HCT116 (cell line): ENCODE data around the gene CYSTM1. TPM values are rescaled to one million over a fixed set of nuclear protein-coding genes. Genes with fewer than 3 reads are reported as not detected.

Experiments
- ATAC-seq: fragments of 200-7000 bp; cut with Tn5 transposase; 2 replicates; pipeline ENCODE4 v1.9.1; 2020; ENCODE audit warnings: mild to moderate bottlenecking, moderate library complexity
- BruUV-seq: library from RNA; stranded (reverse); fragments of 400-500 nt; replicated peaks from 2 replicates; lab custom pipeline; 2021; lab: Mats Ljungman, UMichigan
- CTCF ChIA-PET: fragments of 300-600 bp; sonication (Branson Sonifier 250); formaldehyde crosslinking; loops from one replicate; lab custom pipeline; 2021; ENCODE audit warnings: antibody characterized with exemption; lab: Charles Lee
- POLR2A ChIA-PET: fragments of 300-600, 350-600 bp; sonication (Branson Sonifier 250); formaldehyde crosslinking; loops from one replicate; lab custom pipeline; 2021; ENCODE audit warnings: antibody characterized with exemption; lab: Charles Lee
- RAD21 ChIA-PET, 2 experiments: fragments of 300-600 bp; sonication (Branson Sonifier 250); formaldehyde crosslinking; loops; one replicate each; lab custom pipeline; 2023; ENCODE audit warnings: low total read pairs in 2 of 2; ENCODE audit not compliant: uncharacterized antibody in 2 of 2, unreplicated experiment in 2 of 2, low non-redundant PET in 1 of 2; lab: Charles Lee
- DNase-seq: peaks from one replicate; pipeline ENCODE4 v3.0.0-alpha.2; 2010; ENCODE audit warnings: low read depth, low spot score
- H2AFZ ChIP-seq: fragments of 200-600 bp; shearing (Covaris generic), sonication (generic); 2 replicates; pipeline ENCODE4 v1.6.1; 2017; ENCODE audit warnings: low read depth, mixed run types, mixed read lengths, antibody characterized with exemption, low read length; ENCODE audit not compliant: poor library complexity, severe bottlenecking
- H3K27ac ChIP-seq: 2 replicates; pipeline ENCODE4 v1.5.1; 2012; ENCODE audit warnings: low read depth, low read length
- H3K27me3 ChIP-seq: fragments of 200-600 bp; sonication (generic); 2 replicates; pipeline ENCODE4 v1.6.1; 2016; ENCODE audit warnings: mixed run types, low read length, mixed read lengths; ENCODE audit not compliant: insufficient read depth
- H3K36me3 ChIP-seq, 2 experiments: fragments of 200-500 bp in 1 of 2; fragments of 200-600 bp in 1 of 2; sonication (Bioruptor generic) in 1 of 2; sonication (generic) in 1 of 2; 2 replicates each; pipeline versions ENCODE4 v1.5.1 to v1.6.1; 2014 to 2016; ENCODE audit warnings: low read length in 2 of 2, inconsistent platforms in 1 of 2, mixed read lengths in 1 of 2, mixed run types in 1 of 2; ENCODE audit not compliant: insufficient read depth in 2 of 2, control insufficient read depth in 1 of 2
- H3K4me1 ChIP-seq, 2 experiments: fragments of 200-600 bp in 1 of 2; sonication (generic) in 1 of 2; 2 replicates each; pipeline versions ENCODE4 v1.5.1 to v1.6.1; 2012 to 2017; ENCODE audit warnings: low read length in 2 of 2, inconsistent platforms in 1 of 2, mild to moderate bottlenecking in 1 of 2, mixed read lengths in 1 of 2, mixed run types in 1 of 2, moderate library complexity in 1 of 2; ENCODE audit not compliant: insufficient read depth in 2 of 2, control insufficient read depth in 1 of 2
- H3K4me2 ChIP-seq: fragments of 200-600 bp; sonication (generic); 2 replicates; pipeline ENCODE4 v1.6.1; 2017; ENCODE audit warnings: mixed run types, low read length, mixed read lengths
- H3K4me3 ChIP-seq, 2 experiments: fragments of 200-600 bp in 1 of 2; sonication (generic) in 1 of 2; replicated peaks in 1 of 2; 2 replicates each; pipeline ENCODE4 v1.5.1; 2011 to 2016; ENCODE audit warnings: low read length in 2 of 2, control low read depth in 1 of 2, low read depth in 1 of 2, mild to moderate bottlenecking in 1 of 2, mixed read lengths in 1 of 2, mixed run types in 1 of 2
- H3K79me2 ChIP-seq: fragments of 200-600 bp; sonication (generic); 2 replicates; pipeline ENCODE4 v1.6.1; 2017; ENCODE audit warnings: mild to moderate bottlenecking, mixed run types, low read length, moderate library complexity, mixed read lengths; ENCODE audit not compliant: insufficient read depth
- H3K9ac ChIP-seq: fragments of 200-600 bp; sonication (generic); 2 replicates; pipeline ENCODE4 v1.6.1; 2016; ENCODE audit warnings: low read length, mixed read lengths
- H3K9me2 ChIP-seq: fragments of 200-600 bp; sonication (generic), shearing (Covaris generic); 2 replicates; pipeline ENCODE4 v1.6.1; 2017; ENCODE audit warnings: mixed run types, mild to moderate bottlenecking, moderate library complexity; ENCODE audit not compliant: insufficient read depth
- H3K9me3 ChIP-seq, 2 experiments: fragments of 200-500 bp in 1 of 2; fragments of 200-600 bp in 1 of 2; sonication (Bioruptor generic) in 1 of 2; sonication (generic) in 1 of 2; 2 replicates each; pipeline ENCODE4 v1.6.1; 2014 to 2017; ENCODE audit warnings: low read length in 2 of 2, mixed read lengths in 2 of 2, inconsistent platforms in 1 of 2, low read depth in 1 of 2, mild to moderate bottlenecking in 1 of 2, mixed run types in 1 of 2, moderate library complexity in 1 of 2; ENCODE audit not compliant: control insufficient read depth in 1 of 2, insufficient read depth in 1 of 2
- H4K20me1 ChIP-seq: fragments of 200-600 bp; sonication (generic), shearing (Covaris generic); 2 replicates; pipeline ENCODE4 v1.6.1; 2017; ENCODE audit warnings: mixed run types, mild to moderate bottlenecking, moderate library complexity; ENCODE audit not compliant: insufficient read depth
- CEBPB ChIP-seq: IDR thresholded peaks from 2 replicates; pipeline ENCODE4 v1.6.1; 2012; ENCODE audit warnings: low read depth
- FOSL1 ChIP-seq: IDR thresholded peaks from 2 replicates; pipeline ENCODE4 v1.6.1; 2012; ENCODE audit warnings: low read depth
- POLR2AphosphoS5 ChIP-seq: IDR thresholded peaks from 2 replicates; pipeline ENCODE4 v1.6.1; 2011; ENCODE audit warnings: mild to moderate bottlenecking, low read depth, low read length, moderate library complexity
- RAD21 ChIP-seq: IDR thresholded peaks from 2 replicates; pipeline ENCODE4 v1.6.1; 2012; ENCODE audit warnings: low read depth, mild to moderate bottlenecking
- SIN3A ChIP-seq: IDR thresholded peaks from 2 replicates; pipeline ENCODE4 v1.6.1; 2012; ENCODE audit warnings: low read depth
- SP1 ChIP-seq: IDR thresholded peaks from 2 replicates; pipeline ENCODE4 v1.6.1; 2012; ENCODE audit warnings: low read depth
- SRF ChIP-seq: IDR thresholded peaks from 2 replicates; pipeline ENCODE4 v1.6.1; 2012; ENCODE audit warnings: low read depth
- TCF7L2 ChIP-seq: IDR thresholded peaks from 2 replicates; pipeline ENCODE4 v1.7.0; 2011; ENCODE audit warnings: borderline replicate concordance, inconsistent platforms; ENCODE audit not compliant: insufficient read depth, insufficient read length; ENCODE audit errors: extremely low read depth
- YY1 ChIP-seq: IDR thresholded peaks from 2 replicates; pipeline ENCODE4 v1.6.1; 2011; ENCODE audit warnings: low read length, low read depth, moderate library complexity, mild to moderate bottlenecking; ENCODE audit not compliant: insufficient replicate concordance; ENCODE audit errors: extremely low read depth
- intact Hi-C: fragments of 100-400 bp; cut with micrococcal nuclease; formaldehyde crosslinking; loops from 2 replicates; pipeline ENCODE4 v1.10.0; 2022
- total RNA-seq: library from RNA; stranded (reverse); gene quantifications from one replicate; pipeline ENCODE4 v1.2.1, GENCODE V29; 2021; ENCODE audit not compliant: unreplicated experiment
- TF ChIP-seq, protein P1 (sequence below): IDR thresholded peaks from 2 replicates; pipeline ENCODE4 v1.6.1; 2012
- TF ChIP-seq, protein P2 (sequence below), 3 experiments: fragments of 200-600 bp in 1 of 3; sonication (generic) in 1 of 3; IDR thresholded peaks in 2 of 3; conservative IDR thresholded peaks in 1 of 3; 2 replicates each; pipeline ENCODE4 v1.5.1; 2012 to 2017; ENCODE audit warnings: low read depth in 2 of 3, low read length in 2 of 3, antibody characterized with exemption in 1 of 3, borderline replicate concordance in 1 of 3, control low read depth in 1 of 3, mild to moderate bottlenecking in 1 of 3, mixed read lengths in 1 of 3, mixed run types in 1 of 3, moderate library complexity in 1 of 3; ENCODE audit not compliant: insufficient read depth in 1 of 3
- TF ChIP-seq, protein P3 (sequence below): IDR thresholded peaks from 2 replicates; pipeline ENCODE4 v1.6.1; 2011; ENCODE audit warnings: mild to moderate bottlenecking, low read length, moderate library complexity; ENCODE audit not compliant: insufficient replicate concordance; ENCODE audit errors: extremely low read depth

CYSTM1 gene
- total RNA-seq, 1 experiment from 2014 or later, result 56.0 TPM

DNA sequence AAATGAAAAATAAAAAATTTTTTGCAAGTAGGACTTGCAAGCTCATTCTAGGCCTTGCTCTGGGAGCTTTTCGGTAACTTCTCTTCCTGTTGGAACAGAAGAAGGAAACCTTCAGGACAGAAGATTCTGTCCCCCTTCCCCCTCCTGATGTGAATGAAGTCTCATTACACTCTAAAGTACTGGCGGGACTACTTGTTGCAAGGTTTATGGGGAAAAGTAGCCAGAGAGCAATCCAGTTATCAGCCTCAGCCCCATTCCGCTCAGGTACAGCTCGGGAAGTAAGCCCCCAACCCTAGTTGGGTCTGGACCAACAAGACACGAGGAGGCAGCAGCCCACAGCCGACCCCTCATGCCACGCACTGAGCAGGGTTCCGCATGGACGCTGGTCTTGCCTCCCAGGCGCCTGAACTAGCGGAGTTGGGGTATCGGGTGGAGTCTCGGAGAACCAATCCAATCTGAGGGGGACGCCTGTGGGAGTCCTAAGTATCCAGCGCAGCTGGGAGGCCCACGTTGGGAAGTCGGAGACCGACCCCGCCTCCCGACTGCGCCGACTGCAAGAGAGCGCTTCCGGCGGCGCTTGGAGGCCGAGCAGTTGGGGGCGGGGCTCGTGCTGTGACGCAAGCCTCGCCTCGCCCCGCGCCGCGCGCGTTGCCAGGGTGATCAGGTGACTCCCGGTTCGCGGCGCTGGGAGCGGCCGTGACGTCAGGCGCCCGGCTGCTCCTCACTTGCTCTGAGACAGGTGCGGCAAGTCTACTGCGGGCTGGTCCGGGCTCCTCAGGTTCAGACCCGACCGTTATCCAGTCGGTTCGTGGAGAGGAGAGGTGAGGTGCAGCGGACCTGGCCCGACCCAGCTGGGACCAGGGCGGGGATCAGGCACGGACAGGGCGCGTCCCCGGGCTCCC, at the start of gene CYSTM1 (continued):
- TF ChIP-seq YY1 (peak; percentile 27), POLR2AphosphoS5 (peak; percentile 98), RAD21 (0 out of 2 replicates have a peak, but pooled peaks have one; percentile 28), SIN3A (peak; percentile 91), SP1 (peak; percentile 70), CEBPB (peak; percentile 86), TCF7L2 (peak; percentile 45)

DNA sequence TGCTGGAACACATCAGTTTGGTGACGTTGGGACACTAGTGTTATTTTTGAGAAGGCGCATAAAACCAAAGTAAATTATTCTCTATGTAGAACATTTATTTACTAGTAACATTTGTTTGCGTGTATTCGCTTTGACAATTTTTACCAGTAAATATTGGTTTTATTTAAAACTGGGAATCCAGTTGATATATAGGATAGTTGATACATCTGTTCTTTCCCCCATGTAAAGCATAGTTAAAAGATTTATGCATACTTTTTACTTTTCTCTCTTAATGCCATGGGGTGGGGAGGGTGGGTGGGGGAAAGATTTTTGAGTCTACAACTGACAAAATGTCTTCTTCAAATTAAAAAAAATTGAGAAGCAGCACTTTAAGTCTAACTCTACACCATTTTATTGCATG, 49.4 kb upstream of the CYSTM1 start, which contains the start of gene IGIP:
TSS of gene IGIP (plus strand) at position 301 of the 400 bp plus-strand sequence. CDS start 2,540 bp downstream, outside the sequence.
- peaks cover 11% of the 10 kb centered on the region; the same call in 1 of the 2 replicates for H3K79me2 ChIP-seq
- no peaks in the 10 kb centered on the region for H3K36me3 ChIP-seq
- no peaks in the 10 kb centered on the region for H3K27me3 ChIP-seq
- TF ChIP-seq CEBPB (no peak), SRF (no peak), SIN3A (no peak), TCF7L2 (no peak), POLR2AphosphoS5 (no peak), FOSL1 (no peak)
- TF ChIP-seq, protein P1, sequence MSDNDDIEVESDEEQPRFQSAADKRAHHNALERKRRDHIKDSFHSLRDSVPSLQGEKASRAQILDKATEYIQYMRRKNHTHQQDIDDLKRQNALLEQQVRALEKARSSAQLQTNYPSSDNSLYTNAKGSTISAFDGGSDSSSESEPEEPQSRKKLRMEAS, result no peak
- TF ChIP-seq, protein P2, sequence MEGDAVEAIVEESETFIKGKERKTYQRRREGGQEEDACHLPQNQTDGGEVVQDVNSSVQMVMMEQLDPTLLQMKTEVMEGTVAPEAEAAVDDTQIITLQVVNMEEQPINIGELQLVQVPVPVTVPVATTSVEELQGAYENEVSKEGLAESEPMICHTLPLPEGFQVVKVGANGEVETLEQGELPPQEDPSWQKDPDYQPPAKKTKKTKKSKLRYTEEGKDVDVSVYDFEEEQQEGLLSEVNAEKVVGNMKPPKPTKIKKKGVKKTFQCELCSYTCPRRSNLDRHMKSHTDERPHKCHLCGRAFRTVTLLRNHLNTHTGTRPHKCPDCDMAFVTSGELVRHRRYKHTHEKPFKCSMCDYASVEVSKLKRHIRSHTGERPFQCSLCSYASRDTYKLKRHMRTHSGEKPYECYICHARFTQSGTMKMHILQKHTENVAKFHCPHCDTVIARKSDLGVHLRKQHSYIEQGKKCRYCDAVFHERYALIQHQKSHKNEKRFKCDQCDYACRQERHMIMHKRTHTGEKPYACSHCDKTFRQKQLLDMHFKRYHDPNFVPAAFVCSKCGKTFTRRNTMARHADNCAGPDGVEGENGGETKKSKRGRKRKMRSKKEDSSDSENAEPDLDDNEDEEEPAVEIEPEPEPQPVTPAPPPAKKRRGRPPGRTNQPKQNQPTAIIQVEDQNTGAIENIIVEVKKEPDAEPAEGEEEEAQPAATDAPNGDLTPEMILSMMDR (IDR thresholded peaks at IDR 0.05 in 2 of 3, conservative IDR thresholded peaks at IDR 0.05 in 1 of 3; ENCODE audit: borderline replicate concordance in 1 of 3, insufficient read depth in 1 of 3, low read depth in 2 of 3, low read length in 2 of 3), result no peak
- TF ChIP-seq, protein P3, sequence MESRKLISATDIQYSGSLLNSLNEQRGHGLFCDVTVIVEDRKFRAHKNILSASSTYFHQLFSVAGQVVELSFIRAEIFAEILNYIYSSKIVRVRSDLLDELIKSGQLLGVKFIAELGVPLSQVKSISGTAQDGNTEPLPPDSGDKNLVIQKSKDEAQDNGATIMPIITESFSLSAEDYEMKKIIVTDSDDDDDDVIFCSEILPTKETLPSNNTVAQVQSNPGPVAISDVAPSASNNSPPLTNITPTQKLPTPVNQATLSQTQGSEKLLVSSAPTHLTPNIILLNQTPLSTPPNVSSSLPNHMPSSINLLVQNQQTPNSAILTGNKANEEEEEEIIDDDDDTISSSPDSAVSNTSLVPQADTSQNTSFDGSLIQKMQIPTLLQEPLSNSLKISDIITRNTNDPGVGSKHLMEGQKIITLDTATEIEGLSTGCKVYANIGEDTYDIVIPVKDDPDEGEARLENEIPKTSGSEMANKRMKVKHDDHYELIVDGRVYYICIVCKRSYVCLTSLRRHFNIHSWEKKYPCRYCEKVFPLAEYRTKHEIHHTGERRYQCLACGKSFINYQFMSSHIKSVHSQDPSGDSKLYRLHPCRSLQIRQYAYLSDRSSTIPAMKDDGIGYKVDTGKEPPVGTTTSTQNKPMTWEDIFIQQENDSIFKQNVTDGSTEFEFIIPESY, result no peak
- TF ChIP-seq, all 23 proteins: peak for 0
- Histone ChIP-seq H2AFZ (no peak within 1 kb of the TSS), H3K9me2 (no peaks in the 10 kb centered on the region), H3K4me2 (no peak within 1 kb of the TSS), H3K4me3 (no peak within 1 kb of the TSS), H4K20me1 (no peaks in the 10 kb centered on the region), H3K27ac (no peak within 1 kb of the TSS), H3K4me1 (peaks cover 0 to 2% of the 10 kb centered on the region in 2 experiments; a peak in 1 of 4 replicates), H3K9me3 (no peaks in the 10 kb centered on the region), H3K9ac (no peak within 1 kb of the TSS)
- POLR2A ChIA-PET, result no interaction called here
- intact Hi-C loops, result no loop called here
- RAD21 ChIA-PET, result no interaction called here
- BruUV-seq, result no TSS peak
- DNase-seq, result no peak
- CTCF ChIA-PET, result no interaction called here
- no peak for ATAC-seq
